H9 (cell line): Measurements from ENCODE around the gene GRIN2D. TPM values are rescaled to one million over a fixed set of nuclear protein-coding genes. Genes with fewer than 3 reads are reported as not detected.
"Not testable (repeated sequence)": the region's sequence is repeated elsewhere in the genome, so short reads cannot be mapped to it uniquely, and the experiment has no call there.

Experiments used
- DNase-seq: peaks from one replicate; pipeline ENCODE4 v3.0.0-alpha.2; 2017
- H2AFZ ChIP-seq: one replicate; pipeline ENCODE4 v1.6.1; 2013; ENCODE audit warnings: mild to moderate bottlenecking, low read length, control low read depth, moderate library complexity
- H2AK5ac ChIP-seq: 2 replicates; pipeline ENCODE4 v1.6.1; 2013; ENCODE audit warnings: low read length, control low read depth, mixed read lengths; ENCODE audit not compliant: insufficient read length
- H2BK120ac ChIP-seq: one replicate; pipeline ENCODE4 v1.6.1; 2013; ENCODE audit warnings: low read depth, mild to moderate bottlenecking, low read length, control low read depth, inconsistent platforms; ENCODE audit not compliant: poor library complexity, severe bottlenecking
- H2BK12ac ChIP-seq: 2 replicates; pipeline ENCODE4 v1.6.1; 2013; ENCODE audit warnings: low read length, control low read depth, mixed read lengths, low read depth; ENCODE audit not compliant: insufficient read length
- H2BK15ac ChIP-seq: 2 replicates; pipeline ENCODE4 v1.6.1; 2013; ENCODE audit warnings: low read depth, low read length, control low read depth
- H2BK20ac ChIP-seq: one replicate; pipeline ENCODE4 v1.6.1; 2013; ENCODE audit warnings: low read depth, mild to moderate bottlenecking, low read length, control low read depth, inconsistent platforms; ENCODE audit not compliant: poor library complexity, severe bottlenecking
- H2BK5ac ChIP-seq: 2 replicates; pipeline ENCODE4 v1.6.1; 2013; ENCODE audit warnings: low read length, control low read depth, mixed read lengths; ENCODE audit not compliant: insufficient read length
- H3K14ac ChIP-seq: 2 replicates; pipeline ENCODE4 v1.6.1; 2013; ENCODE audit warnings: low read length, control low read depth; ENCODE audit not compliant: insufficient read depth
- H3K18ac ChIP-seq: 2 replicates; pipeline ENCODE4 v1.6.1; 2013; ENCODE audit warnings: low read depth, mild to moderate bottlenecking, mixed read lengths, low read length, control low read depth; ENCODE audit not compliant: insufficient read length
- H3K23ac ChIP-seq: 2 replicates; pipeline ENCODE4 v1.6.1; 2013; ENCODE audit warnings: low read length, control low read depth, mixed read lengths, low read depth; ENCODE audit not compliant: insufficient read length
- H3K23me2 ChIP-seq: 2 replicates; pipeline ENCODE4 v1.6.1; 2013; ENCODE audit warnings: low read depth, mild to moderate bottlenecking, mixed read lengths, low read length, control low read depth; ENCODE audit not compliant: insufficient read length, poor library complexity, severe bottlenecking
- H3K27ac ChIP-seq: 2 replicates; pipeline ENCODE4 v1.5.1; 2013; ENCODE audit warnings: low read length, control low read depth, mixed read lengths, low read depth; ENCODE audit not compliant: insufficient read length
- H3K27me3 ChIP-seq: 2 replicates; pipeline ENCODE4 v1.6.1; 2013; ENCODE audit warnings: low read length, control low read depth, inconsistent platforms; ENCODE audit not compliant: insufficient read depth
- H3K4ac ChIP-seq: 2 replicates; pipeline ENCODE4 v1.6.1; 2013; ENCODE audit warnings: low read depth, mild to moderate bottlenecking, control low read depth, inconsistent platforms, low read length, moderate library complexity
- H3K4me1 ChIP-seq: 2 replicates; pipeline ENCODE4 v1.6.1; 2013; ENCODE audit warnings: low read length, control low read depth, inconsistent platforms; ENCODE audit not compliant: insufficient read depth
- H3K4me2 ChIP-seq: 2 replicates; pipeline ENCODE4 v1.6.1; 2013; ENCODE audit warnings: low read length, control low read depth, mixed read lengths; ENCODE audit not compliant: insufficient read length, insufficient read depth
- H3K56ac ChIP-seq: 2 replicates; pipeline ENCODE4 v1.6.1; 2013; ENCODE audit warnings: low read depth, mild to moderate bottlenecking, mixed read lengths, low read length, control low read depth; ENCODE audit not compliant: insufficient read length
- H3K79me1 ChIP-seq: 2 replicates; pipeline ENCODE4 v1.6.1; 2013; ENCODE audit warnings: low read depth, mild to moderate bottlenecking, moderate library complexity, low read length, control low read depth, inconsistent platforms; ENCODE audit not compliant: insufficient read depth, poor library complexity, severe bottlenecking
- H3K79me2 ChIP-seq: 2 replicates; pipeline ENCODE4 v1.6.1; 2013; ENCODE audit warnings: low read length, control low read depth, inconsistent platforms; ENCODE audit not compliant: insufficient read depth
- H3K9ac ChIP-seq: 2 replicates; pipeline ENCODE4 v1.6.1; 2013; ENCODE audit warnings: low read length, control low read depth, mixed read lengths; ENCODE audit not compliant: insufficient read length; ENCODE audit errors: extremely low read depth
- H3K9me3 ChIP-seq: one replicate; pipeline ENCODE4 v1.6.1; 2013; ENCODE audit warnings: low read depth, low read length, inconsistent platforms; ENCODE audit not compliant: control insufficient read depth
- H3T11ph ChIP-seq: one replicate; pipeline ENCODE4 v1.6.1; 2013; ENCODE audit warnings: mild to moderate bottlenecking, low read length, control low read depth, inconsistent platforms
- H4K20me1 ChIP-seq: one replicate; pipeline ENCODE4 v1.6.1; 2013; ENCODE audit not compliant: control insufficient read depth, insufficient read length, insufficient read depth
- H4K5ac ChIP-seq: 2 replicates; pipeline ENCODE4 v1.6.1; 2013; ENCODE audit warnings: low read depth, mild to moderate bottlenecking, mixed read lengths, low read length, control low read depth; ENCODE audit not compliant: insufficient read length
- H4K8ac ChIP-seq: replicated peaks from 2 replicates; pipeline ENCODE4 v1.6.1; 2013; ENCODE audit warnings: low read length, control low read depth, mixed read lengths, low read depth; ENCODE audit not compliant: insufficient read length
- H4K91ac ChIP-seq: 2 replicates; pipeline ENCODE4 v1.6.1; 2013; ENCODE audit warnings: low read depth, mild to moderate bottlenecking, moderate library complexity, mixed read lengths, low read length, control low read depth; ENCODE audit not compliant: insufficient read length
- H3K27ac Mint-ChIP-seq, 3 experiments: 2 replicates in 2 of 3; 3 replicates in 1 of 3; pipeline ENCODE4 v1.8.0; 2020 to 2021; ENCODE audit warnings: mixed read lengths in 3 of 3, mild to moderate bottlenecking in 1 of 3, moderate library complexity in 1 of 3
- H3K27me3 Mint-ChIP-seq: 2 replicates; pipeline ENCODE4 v1.8.0; 2021; ENCODE audit warnings: low read depth, mild to moderate bottlenecking, moderate library complexity, mixed read lengths
- H3K36me3 Mint-ChIP-seq, 3 experiments: 2 replicates in 2 of 3; 3 replicates in 1 of 3; pipeline ENCODE4 v1.8.0; 2020 to 2021; ENCODE audit warnings: low read depth in 3 of 3, mixed read lengths in 3 of 3; ENCODE audit not compliant: insufficient read depth in 1 of 3
- H3K4me1 Mint-ChIP-seq, 2 experiments: 2 replicates each; pipeline ENCODE4 v1.8.0; 2020; ENCODE audit warnings: mixed read lengths in 2 of 2
- H3K4me3 Mint-ChIP-seq, 2 experiments: 2 replicates in 1 of 2; 3 replicates in 1 of 2; pipeline ENCODE4 v1.8.0; 2020 to 2021; ENCODE audit warnings: mild to moderate bottlenecking in 2 of 2, mixed read lengths in 2 of 2, moderate library complexity in 1 of 2
- H3K9me3 Mint-ChIP-seq, 2 experiments: 2 replicates in 1 of 2; 3 replicates in 1 of 2; pipeline ENCODE4 v1.8.0; 2020; ENCODE audit warnings: mild to moderate bottlenecking in 2 of 2, mixed read lengths in 2 of 2, moderate library complexity in 1 of 2
- WGBS: extraction: QIAGEN DNeasy Blood & Tissue Kit; methylation state at CpG from one replicate; pipeline ENCODE4 v1.1.7; 2013; ENCODE audit warnings: missing lambda C conversion rate, low lambda C conversion rate, mixed read lengths; ENCODE audit not compliant: insufficient read length; ENCODE audit errors: extremely low coverage; 5-methylcytosine and 5-hydroxymethylcytosine counted together
- total RNA-seq: library from RNA; stranded (reverse); gene quantifications from 2 replicates; pipeline ENCODE4 v1.2.1, GENCODE V29; 2021
- TF ChIP-seq, protein P1 (sequence below): fragments of 200-600 bp; sonication (generic); conservative IDR thresholded peaks from 3 replicates; pipeline ENCODE4 v1.8.0; 2021; ENCODE audit warnings: antibody characterized with exemption, mild to moderate bottlenecking

The GRIN2D gene
- total RNA-seq, 1 experiment from 2014 or later, result 5.9 TPM

DNA sequence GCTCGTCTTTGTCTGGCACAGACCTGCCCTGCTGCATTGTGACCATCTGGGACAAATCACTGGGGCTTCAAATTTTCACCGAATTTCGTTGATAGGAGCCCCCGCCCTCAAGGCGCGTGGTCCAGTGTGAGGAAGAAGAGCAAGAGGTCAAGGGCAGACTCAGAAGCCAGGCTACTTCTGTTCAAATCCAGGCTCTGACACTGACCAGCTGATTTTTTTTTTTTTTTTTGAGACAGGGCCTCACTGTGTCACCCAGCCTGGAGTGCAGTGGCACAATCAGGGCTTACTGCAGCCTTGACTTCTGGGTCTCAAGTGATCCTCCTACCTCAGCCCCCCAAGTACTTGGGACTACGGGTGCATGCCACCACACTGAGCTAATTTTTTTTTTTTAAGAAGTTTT is 22.1 kb upstream of the GRIN2D start:
- Mint-ChIP-seq H3K9me3 (no peaks in the 10 kb centered on the region), H3K27ac (no peak overlapping the region; a peak in 1 of 7 replicates)

DNA sequence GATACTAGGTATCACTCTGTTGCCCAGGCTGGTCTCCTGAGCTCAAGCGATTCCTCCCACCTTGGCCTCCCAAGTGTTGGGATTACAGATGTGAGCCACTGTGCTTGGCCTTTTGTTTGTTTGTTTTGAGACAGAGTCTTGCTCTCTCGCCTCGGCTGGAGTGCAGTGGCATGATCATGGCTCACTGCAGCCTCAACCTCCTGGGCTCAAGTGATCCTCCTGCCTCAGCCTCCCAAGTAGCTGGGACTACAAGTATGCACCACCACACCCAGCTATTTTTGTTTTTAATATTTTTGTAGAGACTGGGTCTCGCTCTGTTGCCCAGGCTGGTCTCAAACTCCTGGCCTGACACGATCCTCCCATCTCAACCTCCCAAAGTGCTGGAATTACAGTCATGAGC is 21.7 kb upstream of the GRIN2D start:
- not testable (repeated sequence) for H3K9me3 Mint-ChIP-seq, H2AK5ac ChIP-seq, H3K18ac ChIP-seq, H2AFZ ChIP-seq, H3K4ac ChIP-seq, H2BK5ac ChIP-seq, H4K5ac ChIP-seq, H3K4me3 Mint-ChIP-seq, H3K27me3 ChIP-seq, H3K27ac Mint-ChIP-seq, H3T11ph ChIP-seq, H3K4me1 ChIP-seq, H2BK15ac ChIP-seq, H3K14ac ChIP-seq, H3K4me2 ChIP-seq, H3K9ac ChIP-seq, H2BK120ac ChIP-seq, H2BK12ac ChIP-seq, H3K23ac ChIP-seq, H3K79me1 ChIP-seq, H4K8ac ChIP-seq, H3K36me3 Mint-ChIP-seq, H3K79me2 ChIP-seq, H3K9me3 ChIP-seq, H4K91ac ChIP-seq, H3K56ac ChIP-seq, H4K20me1 ChIP-seq, H3K27ac ChIP-seq, DNase-seq, H2BK20ac ChIP-seq, H3K23me2 ChIP-seq
- WGBS, result no CpG with 5 or more reads among the region's 5 CpGs
- Mint-ChIP-seq H3K4me1 (peaks cover 5 to 16% of the 10 kb centered on the region in 2 experiments; a peak in 3 of 4 replicates), H3K27me3 (peaks cover 47% of the 10 kb centered on the region)

More for the DNA sequence above, 22.1 kb upstream of the GRIN2D start:
- Histone ChIP-seq H3K9me3 (no peaks in the 10 kb centered on the region), H3K9ac (no peak overlapping the region), H3K4me1 (no peaks in the 10 kb centered on the region), H4K8ac (no peak overlapping the region), H3K79me2 (0 out of 2 replicates have a peak, but pooled peaks cover 1% of the 10 kb centered on the region), H3K23ac (no peak overlapping the region), H2BK5ac (no peak overlapping the region), H3K23me2 (no peaks in the 10 kb centered on the region), H3K27ac (no peak overlapping the region), H3K79me1 (no peaks in the 10 kb centered on the region), H4K20me1 (no peaks in the 10 kb centered on the region), H3K27me3 (no peaks in the 10 kb centered on the region; the same call in 1 of the 2 replicates), H3K4ac (no peak overlapping the region), H3K56ac (no peak overlapping the region), H2AFZ (no peak overlapping the region), H2BK20ac (no peak overlapping the region), H2BK120ac (no peak overlapping the region), H3K4me2 (no peak overlapping the region), H2BK12ac (no peak overlapping the region), H3K14ac (no peak overlapping the region), H2BK15ac (no peak overlapping the region), H4K5ac (no peak overlapping the region), H2AK5ac (no peak overlapping the region), H3K18ac (no peak overlapping the region), H4K91ac (no peak overlapping the region), H3T11ph (no peak overlapping the region)
- TF ChIP-seq, protein P1, sequence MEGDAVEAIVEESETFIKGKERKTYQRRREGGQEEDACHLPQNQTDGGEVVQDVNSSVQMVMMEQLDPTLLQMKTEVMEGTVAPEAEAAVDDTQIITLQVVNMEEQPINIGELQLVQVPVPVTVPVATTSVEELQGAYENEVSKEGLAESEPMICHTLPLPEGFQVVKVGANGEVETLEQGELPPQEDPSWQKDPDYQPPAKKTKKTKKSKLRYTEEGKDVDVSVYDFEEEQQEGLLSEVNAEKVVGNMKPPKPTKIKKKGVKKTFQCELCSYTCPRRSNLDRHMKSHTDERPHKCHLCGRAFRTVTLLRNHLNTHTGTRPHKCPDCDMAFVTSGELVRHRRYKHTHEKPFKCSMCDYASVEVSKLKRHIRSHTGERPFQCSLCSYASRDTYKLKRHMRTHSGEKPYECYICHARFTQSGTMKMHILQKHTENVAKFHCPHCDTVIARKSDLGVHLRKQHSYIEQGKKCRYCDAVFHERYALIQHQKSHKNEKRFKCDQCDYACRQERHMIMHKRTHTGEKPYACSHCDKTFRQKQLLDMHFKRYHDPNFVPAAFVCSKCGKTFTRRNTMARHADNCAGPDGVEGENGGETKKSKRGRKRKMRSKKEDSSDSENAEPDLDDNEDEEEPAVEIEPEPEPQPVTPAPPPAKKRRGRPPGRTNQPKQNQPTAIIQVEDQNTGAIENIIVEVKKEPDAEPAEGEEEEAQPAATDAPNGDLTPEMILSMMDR, result no peak
- H3K4me1 Mint-ChIP-seq, result peaks cover 5 to 16% of the 10 kb centered on the region in 2 experiments; a peak in 3 of 4 replicates
- H3K4me3 Mint-ChIP-seq, result no peak overlapping the region
- H3K36me3 Mint-ChIP-seq, result no peaks in the 10 kb centered on the region
- no peak for DNase-seq
- H3K27me3 Mint-ChIP-seq, result peaks cover 47% of the 10 kb centered on the region
- no CpG with 5 or more reads among the region's 7 CpGs for WGBS
